NCI-H748 (cell line): ENCODE results near the gene FUBP3.

ENCODE experiments used
- DNase-seq: peaks from one replicate; lab custom pipeline; 2025; ENCODE audit not compliant: unreplicated experiment; lab: John Stamatoyannopoulos, UW

Gene FUBP3, protein sequence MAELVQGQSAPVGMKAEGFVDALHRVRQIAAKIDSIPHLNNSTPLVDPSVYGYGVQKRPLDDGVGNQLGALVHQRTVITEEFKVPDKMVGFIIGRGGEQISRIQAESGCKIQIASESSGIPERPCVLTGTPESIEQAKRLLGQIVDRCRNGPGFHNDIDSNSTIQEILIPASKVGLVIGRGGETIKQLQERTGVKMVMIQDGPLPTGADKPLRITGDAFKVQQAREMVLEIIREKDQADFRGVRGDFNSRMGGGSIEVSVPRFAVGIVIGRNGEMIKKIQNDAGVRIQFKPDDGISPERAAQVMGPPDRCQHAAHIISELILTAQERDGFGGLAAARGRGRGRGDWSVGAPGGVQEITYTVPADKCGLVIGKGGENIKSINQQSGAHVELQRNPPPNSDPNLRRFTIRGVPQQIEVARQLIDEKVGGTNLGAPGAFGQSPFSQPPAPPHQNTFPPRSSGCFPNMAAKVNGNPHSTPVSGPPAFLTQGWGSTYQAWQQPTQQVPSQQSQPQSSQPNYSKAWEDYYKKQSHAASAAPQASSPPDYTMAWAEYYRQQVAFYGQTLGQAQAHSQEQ

DNA sequence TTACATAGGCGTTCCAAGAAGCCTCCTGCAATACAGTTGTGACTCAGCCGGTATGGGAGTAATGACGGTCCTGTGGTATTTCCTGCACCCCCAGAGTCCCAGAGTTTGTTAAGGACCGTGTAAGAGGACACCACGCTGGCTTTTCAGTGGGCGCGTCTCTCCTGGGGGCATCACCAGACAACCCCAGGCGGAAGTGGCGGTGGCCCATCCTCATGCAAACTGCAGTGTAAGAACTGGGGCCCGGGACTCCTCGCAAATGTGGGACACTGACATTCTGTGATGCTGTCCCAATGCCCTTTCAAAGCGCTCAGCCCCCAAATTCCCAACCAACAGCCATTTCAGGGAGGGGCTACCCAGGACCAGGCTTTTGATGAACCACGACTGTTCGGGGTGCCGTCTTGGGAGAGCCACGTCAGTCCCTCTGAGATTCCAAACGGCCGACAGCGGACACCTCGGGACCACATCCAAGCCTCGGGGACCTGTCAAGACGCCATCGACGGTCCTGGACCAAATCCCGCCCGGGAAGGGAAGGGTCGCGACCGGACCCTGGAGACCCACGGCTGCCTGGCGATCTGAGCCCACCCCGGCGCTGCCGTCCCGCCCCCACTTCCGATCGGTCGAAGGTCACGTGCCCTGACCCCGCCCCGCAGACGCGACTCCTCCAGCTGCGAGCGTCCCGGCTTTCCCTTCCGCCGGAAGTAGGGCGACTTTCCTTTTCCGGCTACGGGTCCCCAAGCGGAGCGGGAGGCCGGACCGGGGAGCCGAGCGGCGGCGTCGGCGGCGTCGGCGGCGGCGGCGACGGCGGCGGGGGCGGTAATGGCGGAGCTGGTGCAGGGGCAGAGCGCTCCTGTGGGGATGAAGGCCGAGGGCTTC lies at the start of gene FUBP3:
Gene FUBP3 (plus strand): TSS at position 713 of the 873 bp plus-strand sequence. CDS start 104 bp downstream, at position 817.
- DNase-seq = peak; percentile 92

DNA sequence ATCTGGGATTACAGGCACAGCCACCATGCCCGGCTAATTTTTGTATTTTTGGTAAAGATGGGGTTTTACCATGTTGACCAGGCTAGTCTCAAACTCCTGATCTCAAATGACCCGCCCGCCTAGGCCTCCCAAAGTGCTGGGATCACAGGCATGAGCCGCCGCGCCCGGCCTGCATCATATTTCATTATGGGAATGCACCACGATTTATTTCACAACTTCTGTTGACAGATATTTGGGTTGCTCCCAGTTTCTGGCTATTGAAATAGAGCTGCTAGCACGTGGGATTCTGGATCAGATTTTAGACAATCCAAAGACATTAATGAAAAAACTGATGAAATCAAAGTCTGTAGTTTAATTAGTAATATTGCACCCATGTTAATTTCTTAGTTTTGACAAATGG lies 48.4 kb upstream of the FUBP3 start:
- DNase-seq = no peak

DNA sequence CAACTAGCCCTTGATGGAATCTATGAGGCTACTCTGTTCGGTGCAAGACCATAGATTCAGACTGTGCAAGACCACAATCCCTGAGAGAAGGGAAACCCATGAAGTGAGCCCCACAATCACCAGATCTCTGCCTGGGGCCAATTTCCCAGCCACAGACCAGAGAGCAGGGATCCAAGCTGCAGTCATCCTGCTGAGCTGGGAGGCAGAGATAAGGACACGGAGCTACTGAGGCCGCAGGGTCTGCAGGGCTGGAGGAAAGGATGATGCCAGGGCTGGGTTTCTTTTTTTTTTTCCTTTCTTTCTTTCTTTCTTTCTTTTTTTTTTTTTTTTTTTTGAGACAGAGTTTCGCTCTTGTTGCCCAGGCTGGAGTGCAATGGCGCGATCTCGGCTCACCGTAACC lies 47.7 kb upstream of the FUBP3 start:
- DNase-seq = no peak

DNA sequence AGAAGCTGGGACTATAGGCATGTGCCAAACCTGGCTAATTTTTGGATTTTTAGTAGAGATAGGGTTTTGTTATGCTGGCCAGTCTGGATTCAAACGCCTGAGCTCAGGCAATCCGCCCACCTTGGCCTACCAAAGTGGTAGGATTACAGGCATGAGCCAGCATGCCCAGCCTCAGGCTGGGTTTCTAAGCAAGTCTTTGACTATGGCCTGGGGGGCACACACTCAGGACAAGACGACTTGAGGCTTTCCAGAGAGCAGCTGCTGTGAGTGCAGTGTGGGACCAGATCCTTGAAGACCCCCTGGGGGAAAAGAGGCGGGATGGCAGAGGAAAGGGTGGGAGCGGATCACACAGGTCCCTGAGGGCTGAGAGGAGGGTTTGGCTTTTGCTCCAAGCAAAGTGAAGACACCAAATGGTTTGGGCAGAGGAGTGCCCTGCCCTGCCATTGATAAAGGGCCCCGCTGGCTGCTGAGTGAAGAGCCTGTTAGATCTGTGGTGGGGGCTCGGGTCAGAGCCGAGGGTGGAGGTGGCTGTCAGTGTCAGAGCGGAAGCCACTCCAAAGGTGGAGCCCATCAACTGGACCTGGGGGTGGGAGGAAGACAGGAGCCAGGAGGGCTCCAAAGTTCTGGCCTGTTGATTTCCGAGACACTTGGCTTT lies 46.8 kb upstream of the FUBP3 start:
- DNase-seq = no peak

DNA sequence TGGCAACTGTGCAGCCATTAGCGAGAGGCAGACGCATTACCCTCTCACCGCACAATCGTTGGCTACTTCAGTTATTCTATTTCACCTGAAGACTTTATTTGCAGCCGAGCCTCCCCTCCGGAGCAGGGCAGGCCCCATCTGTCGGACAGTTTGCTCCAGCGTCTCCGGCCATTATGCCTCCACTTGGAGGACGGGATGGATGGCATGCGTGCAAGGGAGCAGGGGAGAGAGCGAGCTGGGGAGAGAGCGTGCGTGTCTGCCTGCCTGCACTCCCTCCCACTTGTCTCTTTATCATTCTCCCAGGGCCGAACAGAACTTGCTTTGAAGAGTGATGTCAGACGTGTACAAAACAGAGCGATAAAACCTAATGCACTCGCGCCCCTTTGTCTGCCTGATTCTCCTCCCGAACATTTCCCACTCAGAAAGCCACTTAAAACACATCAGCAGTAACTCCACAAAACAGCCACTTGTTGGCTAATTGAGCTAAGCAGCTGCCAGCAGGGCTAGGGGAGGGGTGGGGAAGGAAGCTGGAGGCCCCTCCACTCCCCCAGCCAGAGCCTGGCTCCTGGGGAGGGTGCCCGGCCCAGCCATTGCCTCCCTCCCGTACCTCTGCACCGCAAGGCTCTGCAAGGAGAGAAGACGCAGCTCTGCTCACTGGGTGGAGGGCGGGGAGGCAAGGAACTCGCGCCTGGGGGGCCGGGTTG lies 43.4 kb upstream of the FUBP3 start:
- peak; percentile 96 for DNase-seq

DNA sequence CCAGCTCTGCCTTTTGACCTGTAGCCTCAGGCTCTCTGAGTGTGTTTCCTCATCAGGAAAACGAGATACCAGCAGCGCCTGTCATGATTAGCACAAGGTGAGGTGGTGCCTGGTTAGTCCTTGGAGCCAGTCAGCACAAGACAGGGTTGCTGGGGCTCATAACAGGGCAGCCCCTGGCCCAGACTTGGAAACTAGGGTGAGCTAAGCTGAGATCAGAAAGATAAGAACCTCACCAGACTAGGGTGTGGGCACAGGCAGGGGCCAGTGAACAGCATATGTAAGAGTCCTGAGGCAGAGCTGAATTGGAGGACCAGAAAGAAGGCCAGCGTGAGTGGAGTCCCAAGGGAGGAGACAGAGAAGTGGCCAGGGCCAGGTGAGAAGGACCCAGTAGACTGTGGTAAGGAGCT lies 42.7 kb upstream of the FUBP3 start:
- DNase-seq = no peak

DNA sequence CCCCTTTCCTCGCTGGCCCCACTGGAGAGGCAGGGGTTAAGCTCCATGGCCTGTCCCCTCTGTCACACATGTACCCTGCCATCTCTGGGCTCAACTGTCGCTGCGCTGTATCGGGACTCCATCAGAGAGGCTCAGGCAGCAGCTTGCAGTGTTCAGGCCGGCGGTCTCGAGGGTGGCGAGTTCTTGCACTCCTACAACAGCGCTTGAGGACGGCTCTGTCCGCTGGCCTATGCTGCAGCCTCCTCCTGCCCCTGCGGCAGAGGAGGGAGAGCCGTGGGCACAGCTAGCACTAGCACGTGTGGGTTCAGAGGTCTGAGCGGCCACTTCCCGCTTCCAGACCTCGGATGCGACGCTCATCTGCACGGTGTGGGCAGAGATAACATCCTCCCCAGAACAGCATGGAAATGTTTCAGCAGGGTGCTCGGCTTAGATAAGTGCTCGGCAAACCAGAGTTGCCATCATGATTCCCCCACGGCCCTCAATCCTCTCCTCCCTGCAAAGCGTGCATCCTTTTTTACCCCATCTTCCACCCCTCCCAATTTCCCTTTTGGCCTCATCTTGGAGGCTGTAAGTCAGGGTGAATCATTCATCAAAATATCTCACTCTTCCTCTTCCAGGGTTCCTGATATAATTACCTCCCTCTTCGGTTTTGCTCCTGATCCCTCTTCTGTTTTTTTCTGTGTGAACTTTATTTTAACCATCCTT lies 41.9 kb upstream of the FUBP3 start:
- no peak for DNase-seq

DNA sequence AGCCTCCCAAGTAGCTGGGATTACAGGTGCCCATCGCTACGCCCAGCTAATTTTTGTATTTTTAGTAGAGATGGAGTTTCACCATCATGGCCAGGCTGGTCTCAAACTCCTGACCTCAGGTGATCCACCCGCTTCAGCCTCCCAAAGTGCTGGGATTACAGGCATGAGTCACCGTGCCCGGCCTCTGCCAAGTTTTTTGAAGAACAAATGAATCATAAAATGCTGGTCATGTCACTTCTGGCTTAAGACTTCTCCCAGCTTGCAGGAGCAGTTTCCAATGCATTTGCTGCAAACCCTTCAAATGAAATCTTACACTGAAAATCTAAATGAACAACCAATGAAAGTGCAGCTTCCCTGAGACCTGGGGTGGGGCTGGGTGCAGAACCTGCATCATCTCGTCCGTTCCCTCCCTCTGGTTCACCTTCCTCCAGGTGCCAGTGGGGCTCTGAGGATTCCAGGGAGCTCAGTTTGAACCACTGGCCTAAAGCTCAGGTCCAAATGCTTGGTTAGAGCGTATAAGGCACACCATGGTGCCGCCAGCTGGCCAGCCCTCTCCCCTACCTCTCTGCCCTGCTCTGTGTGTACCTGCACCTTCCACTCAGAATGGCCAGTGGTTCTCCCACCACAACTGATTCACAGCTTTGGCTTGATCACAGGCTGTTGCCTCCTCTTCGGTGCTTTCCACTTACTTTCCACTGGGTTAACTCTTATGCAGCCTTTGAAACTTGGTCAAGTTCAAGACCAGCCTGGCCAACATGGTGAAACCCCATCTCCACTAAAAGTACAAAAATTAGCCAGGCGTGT lies 39.8 kb upstream of the FUBP3 start:
- DNase-seq = no peak

DNA sequence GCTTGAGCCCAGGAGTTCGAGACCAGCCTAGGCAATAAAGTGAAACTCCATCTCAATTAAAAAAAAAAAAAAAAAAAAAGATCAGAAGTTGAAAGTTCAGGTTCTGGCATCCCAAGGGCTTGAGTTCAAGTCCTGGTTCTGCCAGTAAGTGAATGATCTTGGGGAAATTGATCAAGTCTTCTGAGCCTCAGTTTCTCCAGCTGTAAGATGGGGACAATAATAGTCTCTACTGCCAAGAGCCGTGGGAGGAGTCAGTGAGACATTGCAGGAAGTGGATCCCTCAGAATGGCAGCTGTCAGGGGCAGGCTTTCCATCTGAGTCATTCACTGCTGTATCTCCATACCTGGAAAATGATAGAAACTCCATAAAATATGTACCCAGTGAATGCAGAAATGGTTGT lies 37.8 kb upstream of the FUBP3 start:
- DNase-seq = no peak

DNA sequence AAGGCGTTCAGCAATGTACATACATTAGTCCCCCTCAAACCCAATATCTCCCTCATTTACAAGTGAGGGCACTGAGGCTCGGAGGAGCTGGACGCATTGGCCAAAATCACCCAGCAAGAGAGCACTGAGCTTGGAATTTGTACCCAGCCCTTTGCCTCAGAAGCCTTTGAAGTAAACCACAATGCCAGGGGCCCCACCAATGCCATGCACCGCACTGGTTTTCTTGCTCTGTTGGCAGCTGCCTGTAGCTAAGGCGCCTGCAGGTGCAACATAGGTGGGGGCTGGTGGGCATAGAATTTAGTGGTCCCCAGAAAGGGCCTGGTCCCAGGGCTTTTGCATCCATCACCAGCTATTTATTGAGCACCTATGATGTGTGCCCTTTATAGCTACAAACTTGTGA lies 37.3 kb upstream of the FUBP3 start:
- DNase-seq = no peak

DNA sequence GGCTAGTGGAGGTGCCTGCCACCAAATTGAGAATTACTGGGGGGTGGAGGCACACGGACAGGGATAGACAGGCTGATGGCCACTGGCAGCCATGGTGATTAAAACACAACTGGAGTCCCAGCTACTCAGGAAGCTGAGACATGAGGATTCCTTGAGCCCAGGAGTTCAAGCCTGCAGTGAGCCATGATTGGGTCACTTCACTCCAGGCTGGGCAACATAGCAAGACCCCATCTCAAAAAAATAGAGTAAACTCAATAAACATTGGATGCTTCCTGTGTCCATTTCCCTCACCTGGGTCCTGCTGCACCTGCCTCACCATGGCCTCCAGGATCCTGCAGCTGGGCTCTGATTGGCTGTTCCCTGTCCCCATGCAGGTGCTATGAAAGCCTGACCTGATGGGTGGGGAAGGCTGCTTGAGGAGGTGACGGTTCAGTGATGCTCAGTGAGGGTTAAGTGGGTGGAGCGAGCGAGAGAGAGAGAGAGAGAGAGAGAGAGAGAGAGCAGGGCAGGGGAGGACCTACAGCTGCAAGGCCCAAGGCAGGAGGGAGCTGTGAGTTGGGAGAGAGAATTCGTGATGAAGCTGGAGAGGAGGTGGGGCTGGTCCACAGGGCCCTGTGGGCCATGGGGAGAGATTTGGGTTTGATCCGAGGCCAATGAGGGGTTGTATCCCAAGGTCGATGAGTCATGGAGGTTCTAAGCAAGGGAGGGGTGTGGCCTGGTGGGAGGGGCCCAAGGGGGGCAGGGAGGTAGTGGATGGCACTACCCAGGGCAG lies 36.7 kb upstream of the FUBP3 start:
- DNase-seq = peak; percentile 28

DNA sequence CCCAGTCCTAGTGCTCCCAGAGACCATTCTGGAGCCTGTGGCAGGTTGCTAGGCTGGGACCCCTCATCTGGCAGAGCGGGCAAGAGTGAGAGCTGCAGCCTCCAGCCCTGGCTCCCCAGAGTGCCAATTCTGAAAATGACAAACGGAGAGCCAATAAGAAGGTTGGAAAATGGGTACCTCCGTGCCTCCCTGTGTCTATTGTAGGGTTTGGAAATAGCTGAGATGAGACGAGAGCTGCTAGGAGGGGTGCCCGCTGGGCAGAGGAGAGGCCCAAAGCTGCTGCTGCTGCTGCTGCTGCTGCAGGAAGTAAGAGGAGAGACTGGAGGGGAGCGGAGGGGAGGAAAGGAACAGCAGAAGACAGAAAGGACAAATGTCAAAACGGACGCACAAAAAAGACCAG lies 36.0 kb upstream of the FUBP3 start:
- DNase-seq = no peak

DNA sequence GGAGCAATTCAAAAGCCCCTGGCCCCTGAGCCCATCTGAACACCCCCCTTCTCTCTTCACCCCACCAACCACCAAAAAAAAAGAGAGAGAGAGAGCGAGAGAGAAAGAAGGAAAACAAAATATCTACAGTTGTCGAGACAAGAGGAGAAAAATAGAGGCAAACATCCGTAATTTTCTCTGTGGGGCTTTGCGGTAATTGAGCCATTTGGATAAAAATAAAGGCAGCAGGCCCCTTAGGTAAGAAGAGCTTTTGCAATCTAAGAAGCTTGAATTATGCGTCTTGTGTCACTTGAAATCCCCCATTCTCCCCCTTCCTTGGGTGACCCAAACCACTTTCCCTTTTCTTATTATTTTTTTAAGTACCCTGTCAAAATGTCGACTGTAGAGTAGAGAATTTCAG lies 35.5 kb upstream of the FUBP3 start:
- DNase-seq = no peak

DNA sequence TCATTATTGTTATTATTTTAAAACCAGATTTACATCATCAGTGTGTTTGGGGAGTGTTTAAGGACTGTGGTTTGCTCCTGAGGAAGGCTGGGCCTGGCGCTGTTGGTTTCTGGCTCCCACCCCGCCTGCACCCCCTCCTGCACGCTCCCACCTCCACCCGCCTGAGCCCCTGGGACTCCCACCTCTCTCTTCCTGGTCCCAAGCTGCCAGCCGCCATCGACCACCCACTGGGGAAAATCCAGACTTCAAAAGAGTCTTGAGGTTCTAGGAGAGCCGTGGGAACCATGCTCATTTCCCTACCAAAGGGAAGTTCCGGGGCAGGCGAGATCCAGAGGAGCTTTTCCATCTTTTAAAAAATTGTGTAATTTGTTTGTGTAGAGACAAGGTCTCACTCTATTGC lies 35.0 kb upstream of the FUBP3 start:
- no peak for DNase-seq

DNA sequence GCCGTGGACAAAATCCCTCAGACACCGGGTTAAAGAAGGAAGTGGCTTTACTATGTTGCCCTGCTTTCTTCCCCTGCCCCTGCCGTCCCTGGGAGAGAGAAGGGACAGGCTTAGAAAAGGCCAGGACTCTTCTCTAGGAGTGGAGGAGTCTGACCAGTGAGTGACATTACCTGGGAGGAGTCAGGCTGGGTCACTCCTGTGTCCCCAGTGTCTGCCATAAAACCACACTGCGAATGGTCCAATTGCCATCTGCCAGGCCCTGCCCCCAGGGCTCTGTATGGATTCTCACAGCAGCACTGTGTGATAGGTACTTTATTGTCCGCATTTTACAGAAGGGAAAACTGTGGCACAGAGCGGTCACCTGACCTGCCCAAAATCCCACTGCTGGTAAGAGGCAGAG lies 31.3 kb upstream of the FUBP3 start:
- DNase-seq = no peak

DNA sequence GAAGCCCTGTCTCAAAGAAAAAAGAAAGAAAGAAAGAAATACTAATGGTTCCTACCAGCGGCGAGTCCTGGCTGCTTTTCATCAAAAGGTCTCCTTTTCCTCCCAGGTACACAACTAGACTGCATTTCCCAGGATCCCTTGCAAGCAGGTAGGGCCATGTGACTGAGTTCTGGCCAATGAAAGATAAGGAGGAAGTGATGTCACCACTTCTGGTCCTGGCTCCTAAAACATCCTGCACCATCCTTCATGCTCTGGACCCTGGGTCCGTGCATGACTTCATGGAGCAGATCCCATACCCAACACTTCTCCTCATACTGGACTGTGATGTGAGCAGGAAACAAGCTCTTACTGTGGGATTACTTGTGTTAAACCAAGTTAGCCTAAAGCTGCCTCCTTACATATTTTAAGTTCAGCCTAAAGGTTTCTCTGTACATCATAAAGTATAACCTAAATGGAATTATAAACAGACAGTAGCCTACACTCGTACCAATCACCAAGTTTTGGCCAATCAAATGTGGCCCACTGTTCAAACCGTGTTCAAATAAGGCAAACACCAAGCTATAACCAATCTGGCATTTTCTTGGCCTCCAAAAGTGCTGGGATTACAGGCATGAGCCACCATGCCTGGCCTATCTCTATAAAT lies 30.2 kb upstream of the FUBP3 start:
- DNase-seq = peak; percentile 38

DNA sequence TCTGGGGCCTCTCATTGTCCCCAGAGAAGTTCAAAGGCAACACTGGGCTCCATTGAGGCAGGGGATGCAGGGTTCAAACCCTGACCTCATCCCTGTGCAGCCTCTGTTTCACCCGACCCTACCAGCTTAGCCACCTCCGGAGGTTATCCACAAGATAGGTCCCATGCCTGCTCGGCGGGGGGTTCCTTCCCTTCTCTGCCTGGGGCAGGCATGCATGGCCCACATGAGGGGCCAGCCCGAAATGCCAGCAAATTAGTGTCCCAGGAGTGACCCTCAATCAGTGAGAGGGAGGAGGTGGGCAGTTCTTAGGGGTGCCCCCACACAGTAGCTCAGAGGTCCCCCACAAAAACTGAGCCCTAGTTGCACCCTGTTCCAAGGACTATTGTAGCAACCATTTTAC lies 24.8 kb upstream of the FUBP3 start:
- DNase-seq = no peak

DNA sequence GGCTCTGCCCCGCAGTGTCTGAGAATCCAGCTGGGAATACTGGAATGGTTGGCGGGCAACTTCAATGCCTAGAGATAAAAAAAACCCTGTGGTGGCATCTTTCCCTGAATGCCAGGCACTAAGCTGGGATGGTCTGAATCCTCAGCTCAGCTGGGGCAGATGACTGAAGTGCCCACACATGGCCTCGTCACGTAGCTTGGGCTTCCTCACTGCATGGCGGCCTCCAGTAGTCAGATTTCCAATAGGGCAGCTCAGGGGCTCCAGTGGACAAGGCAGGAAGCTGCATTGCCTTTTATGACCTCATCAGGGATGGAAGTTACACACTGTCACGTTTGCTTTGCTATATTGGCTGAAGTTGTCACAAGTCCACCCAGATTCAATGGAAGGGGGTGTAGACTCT lies 24.3 kb upstream of the FUBP3 start:
- no peak for DNase-seq
